ENCODE results near the gene EAF1.
"Not testable (repeated sequence)": the region's sequence is repeated elsewhere in the genome, so short reads cannot be mapped to it uniquely, and the experiment has no call there.

EAF1 gene

DNA sequence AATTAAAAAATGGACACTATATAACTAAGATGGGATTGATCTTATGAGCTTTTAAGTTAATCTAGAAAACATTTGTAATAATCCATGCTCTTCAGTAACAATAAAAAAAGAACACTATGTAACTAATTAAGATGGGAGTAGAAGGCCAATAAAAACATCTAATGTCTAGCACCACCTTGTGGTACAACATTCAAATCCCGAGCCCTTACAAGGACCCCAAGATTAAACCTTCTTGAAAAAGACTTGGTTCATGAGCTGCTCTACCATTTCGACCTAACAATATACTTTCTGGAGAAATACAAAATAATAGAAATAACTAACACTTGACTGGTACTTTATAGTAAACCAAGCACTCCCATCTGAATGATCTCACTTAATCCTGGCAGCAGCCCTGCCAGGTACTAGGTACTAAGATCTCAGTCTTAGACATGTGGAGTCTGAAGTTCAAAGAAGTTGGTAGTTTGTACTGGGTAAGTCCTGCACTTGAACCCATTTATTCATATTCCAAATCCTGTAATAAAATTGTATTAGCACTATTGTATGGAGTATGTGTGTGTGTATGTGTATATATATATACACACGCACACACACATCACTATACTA is 21.8 kb upstream of the EAF1 start:
- DNase-seq: peak in 2 of 56 donors; percentile 11 to 17

DNA sequence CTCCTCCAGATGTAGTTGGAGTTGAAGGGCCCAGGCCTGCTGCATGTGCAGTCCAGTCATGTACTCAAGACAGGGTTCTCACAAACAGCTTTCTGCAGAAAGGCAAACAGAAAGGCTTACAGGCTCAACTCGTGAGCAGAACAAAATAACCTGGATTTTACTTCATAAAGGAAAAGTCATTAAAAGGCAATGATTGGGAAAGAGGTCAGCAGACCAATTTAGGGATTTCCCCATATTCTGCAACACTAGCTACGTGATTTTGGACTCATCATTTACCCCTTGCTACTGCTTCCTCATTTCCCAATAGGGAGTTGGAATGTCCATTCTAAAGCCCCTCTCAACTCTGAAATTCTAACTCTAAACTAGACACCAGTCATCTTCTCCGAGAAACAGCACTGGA is 18.2 kb upstream of the EAF1 start:
- no peak for DNase-seq

DNA sequence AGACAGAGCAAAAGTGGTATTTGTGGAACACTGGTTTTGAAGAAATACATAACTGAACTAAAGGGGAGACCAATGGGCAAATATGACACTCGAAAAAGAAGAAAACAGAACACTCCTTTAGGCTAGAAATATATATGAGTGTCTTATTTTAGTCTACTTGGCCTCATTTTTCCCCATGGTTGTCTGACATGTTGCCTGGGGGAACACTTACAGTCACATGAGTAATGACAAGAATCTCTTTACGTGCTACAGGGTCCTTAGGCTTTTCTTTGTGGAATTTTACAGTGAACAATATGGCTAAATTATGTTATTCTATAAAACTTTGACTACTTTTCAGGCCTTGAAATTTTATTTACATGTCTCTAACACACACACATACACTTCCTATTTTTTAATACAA is 17.6 kb upstream of the EAF1 start:
- DNase-seq: no peak

DNA sequence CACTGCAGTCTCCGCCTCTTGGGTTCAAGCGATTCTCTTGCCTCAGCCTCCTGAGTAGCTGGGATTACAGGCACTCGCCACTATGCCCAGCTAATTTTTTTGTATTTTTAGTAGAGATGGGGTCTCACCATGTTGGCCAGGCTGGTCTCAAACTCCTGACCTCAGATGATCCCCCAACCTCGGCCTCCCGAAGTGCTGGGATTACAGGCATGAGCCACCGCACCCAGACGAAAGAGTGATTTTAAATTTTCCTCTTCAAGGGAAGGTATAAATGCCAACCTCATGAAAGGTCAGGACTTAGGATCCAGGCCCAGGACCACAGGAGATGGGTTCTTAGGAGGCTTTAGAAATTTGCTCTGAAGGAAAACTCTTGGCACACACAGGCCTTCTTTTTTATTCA is 16.4 kb upstream of the EAF1 start:
- not testable (repeated sequence) for DNase-seq

DNA sequence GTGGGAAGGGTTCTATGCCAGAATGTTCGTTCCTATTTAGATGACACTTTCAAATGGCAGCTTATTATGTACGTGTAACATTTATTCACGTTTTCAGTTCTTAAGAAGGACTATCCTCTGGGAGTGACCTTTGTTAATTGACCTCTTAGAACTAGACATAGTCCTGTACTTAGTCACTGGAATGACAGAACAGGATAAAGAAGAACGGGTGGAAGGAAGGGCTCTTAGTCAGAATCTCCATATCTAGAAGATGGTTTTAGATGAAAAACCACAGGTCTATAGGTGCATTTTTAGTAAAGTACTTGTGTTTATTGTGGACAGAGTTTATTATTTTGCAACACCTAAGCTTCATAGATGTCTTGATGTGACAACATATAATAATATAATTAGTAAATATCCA is 6.5 kb upstream of the EAF1 start:
- DNase-seq: no peak

DNA sequence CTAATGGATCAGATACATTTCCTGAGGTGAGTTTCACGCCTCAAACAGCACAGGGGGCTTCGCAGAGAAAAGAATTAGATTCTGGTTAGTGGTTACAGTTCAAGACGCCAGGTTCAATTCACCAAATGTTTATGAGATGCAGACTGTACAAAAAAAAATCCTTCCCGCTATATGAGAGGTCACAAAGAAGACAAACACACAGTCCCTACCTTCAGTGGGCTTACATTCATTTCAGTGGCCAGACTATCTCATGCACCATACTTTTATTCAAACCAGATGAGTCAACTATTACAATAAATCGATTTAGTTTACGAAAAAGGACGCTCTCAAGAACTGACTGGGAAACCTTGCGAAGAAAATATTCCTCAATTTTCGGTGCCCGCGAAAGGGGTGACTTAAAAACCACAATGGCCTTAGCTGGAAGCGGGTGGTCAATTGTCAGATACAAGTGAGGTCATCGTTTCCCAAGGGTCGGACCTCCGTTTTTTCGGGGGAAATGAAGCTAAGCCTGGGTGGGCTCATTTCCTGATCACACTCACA is 749 bp upstream of the EAF1 start:
- no peak for DNase-seq

DNA sequence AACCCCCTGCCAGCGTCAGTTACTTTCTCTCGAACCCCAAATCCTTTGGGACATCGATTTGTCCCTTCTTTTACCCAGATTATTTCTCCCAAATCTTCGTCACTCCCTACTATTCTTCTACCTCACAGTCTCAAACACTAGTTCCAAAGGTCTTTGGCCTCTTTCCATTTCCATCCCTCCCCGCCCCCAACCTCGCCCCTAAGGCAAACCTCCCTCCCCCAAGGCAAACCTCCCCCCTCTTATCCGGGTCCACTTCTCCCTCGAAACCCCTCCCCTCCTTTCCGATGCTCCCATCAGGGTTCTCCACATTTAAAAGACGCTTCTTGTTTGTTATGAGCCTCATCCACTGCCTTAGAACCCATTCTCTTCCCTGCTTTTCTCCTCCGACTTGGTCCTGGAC is 583 bp downstream of the EAF1 start:
- DNase-seq: no peak

DNA sequence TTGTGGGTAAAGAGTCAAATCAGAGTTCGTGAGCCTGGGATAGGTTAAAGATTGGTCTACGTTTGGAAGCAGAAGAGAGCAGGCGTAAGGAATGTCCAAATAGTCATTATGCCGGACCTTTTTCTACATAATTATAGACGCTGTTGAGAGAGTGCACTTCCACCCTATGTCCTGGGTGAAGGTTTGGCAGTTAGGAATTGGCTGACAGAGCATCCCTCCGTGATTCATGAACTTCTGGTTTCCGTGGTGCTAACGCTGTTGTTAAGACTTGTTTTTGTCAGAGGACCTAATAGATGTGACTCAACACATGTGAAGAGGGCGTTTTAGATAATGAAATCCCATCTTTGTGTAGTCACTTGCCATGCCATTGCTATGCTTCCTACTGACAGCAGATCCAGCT is 1.1 kb downstream of the EAF1 start:
- DNase-seq: no peak

DNA sequence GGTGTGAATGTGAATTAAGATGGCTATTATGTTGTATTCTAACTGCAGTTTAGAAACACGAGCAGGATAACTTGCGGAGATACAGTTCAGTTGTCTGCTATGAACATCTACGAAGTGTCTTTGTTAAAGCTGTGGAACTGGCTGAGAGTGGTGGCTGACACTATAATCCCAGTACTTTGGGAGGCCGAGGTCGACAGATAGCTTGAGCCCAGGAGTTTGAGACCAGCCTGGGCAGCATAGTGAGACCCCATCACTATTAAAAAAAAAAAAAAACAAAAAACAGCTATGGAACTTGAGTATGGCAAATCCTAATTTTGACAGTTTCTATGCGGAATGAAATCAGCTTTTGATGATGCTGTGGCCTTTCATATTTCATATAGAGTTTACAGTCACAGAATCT is 1.7 kb downstream of the EAF1 start:
- DNase-seq: no peak

DNA sequence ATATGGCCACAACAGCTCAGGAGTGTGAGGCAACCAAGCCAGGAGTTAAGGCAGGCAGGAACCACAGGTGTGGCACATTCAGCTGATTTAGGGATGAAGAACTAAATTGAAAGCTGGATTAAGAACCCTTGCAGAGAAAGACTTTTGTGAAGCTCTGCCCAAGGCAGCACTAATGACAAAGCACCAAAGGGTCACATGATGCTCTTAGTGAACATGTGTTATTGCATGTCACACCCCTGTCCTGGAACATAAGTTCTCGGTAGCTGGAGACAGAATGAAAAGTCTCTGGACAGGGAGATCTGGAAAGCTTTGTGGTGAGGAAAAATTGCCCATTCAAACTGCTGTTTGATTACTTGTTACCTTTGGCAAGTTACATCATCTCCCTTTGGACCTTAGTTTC is 3.2 kb downstream of the EAF1 start:
- DNase-seq: no peak

DNA sequence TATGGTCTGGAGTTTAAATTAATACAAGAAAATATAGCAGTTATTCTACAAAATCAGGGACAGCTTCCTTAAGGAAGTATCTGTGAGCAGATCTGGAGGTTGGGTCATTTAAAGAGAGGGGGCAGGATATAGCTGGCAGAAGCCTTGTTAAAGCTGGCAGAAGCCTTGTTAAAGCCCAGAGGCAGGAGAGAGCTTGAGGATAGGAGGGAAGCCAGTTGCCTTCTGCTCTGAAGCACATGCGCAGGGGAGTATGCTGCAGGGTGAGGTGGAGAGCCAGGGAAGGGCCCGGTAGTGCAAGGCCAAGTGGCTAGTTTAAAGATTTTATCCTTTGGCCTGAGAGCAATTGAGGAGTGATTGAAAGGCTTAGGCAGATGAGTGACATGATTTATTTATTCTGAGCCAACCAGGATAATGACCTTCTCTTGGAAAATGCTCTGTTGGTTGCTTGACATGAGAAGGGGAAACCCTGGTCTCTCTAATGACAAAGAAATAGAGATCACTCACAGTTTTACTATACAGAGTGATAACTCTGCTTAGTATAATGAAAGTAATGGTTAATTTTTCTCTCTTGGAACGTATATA is 3.9 kb downstream of the EAF1 start:
- no peak for DNase-seq

DNA sequence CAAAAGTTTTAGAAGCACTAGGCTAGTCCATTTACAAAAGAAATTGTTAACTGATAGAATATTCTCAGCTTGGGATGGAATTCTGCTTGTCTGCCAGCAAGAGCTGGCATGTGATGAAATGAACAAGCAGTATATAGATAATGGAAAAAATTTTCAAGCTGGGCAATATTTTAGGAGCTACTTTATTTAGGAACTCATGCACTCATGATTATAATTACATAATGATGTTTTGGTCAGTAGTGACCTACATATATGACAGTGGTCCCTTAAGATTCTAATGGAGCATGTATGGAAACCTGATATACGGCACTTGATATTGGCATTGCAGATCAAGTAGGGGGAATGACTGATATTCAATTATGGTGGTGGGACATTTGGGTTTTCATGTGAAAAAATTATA is 6.1 kb downstream of the EAF1 start:
- no peak for DNase-seq

DNA sequence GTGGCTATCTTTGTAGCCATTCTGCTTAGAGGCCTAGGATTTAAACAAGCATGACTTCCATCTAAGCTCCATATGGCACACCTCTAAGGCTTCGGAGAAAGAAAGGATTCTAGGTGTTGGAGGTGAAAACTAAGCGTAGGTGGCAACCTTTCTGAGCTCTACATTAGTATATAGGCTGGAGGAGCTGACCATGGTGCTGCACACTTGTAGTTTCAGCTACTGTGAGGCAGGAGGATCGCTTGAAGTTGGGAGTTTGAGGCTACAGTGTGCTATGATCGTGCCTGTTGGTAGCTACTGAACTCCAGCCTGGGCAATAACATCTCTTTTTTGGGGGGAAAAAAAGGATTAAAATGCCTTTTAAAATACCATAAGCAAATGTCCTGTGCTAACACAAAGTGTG is 7.4 kb downstream of the EAF1 start:
- DNase-seq: no peak

DNA sequence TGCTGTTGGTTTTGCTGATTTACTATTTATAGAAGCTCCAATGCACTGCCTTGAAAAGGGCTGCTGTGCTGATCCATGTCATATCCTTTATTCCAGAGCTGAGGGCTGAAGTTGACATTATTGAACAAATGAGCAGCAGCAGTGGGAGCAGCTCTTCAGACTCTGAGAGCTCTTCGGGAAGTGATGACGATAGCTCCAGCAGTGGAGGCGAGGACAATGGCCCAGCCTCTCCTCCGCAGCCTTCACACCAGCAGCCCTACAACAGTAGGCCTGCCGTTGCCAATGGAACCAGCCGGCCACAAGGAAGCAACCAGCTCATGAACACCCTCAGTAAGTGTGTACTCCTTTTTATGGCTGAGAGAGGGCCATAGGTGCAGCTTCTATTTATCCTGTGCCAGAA is 8.8 kb downstream of the EAF1 start:
- DNase-seq: peak in 4 of 56 donors; percentile 2 to 34 (median 9)

DNA sequence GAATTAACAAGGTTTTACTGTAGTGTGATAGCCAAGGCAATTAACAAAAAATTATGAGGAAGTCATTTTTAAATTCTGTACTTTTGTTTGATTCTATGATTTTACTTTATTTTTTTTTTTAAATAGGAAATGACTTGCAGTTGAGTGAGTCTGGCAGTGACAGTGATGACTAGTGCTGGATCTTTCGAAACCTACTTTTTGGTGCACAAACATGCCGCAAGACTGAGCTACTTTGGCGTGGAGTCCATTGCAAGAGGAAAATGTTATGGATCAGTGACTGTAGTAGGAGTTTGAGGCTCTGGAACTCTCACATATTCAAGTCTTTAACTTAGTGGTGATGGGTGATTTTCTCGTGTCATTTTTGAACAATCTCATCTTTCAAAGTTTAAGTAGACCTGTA is 11.6 kb downstream of the EAF1 start:
- no peak for DNase-seq

DNA sequence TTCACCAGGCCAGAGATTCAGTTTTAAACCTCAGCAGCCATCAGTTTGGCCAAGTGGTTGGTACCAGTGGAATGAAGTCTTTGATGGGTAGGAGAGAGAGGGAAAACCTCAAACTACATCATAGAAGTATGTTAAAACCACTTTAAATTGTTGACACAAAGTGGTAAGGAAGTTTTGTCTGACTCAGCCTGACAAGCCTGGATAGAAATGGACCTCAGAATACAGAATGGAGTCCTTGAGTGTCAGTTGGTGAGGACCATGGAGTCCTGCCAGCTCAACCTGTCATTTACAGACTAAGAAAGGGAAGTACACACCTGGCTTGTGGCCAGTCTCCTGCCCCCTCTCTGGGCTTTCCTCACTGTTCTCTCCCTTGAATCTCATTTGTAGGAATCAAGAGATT is 12.1 kb downstream of the EAF1 start:
- no peak for DNase-seq

DNA sequence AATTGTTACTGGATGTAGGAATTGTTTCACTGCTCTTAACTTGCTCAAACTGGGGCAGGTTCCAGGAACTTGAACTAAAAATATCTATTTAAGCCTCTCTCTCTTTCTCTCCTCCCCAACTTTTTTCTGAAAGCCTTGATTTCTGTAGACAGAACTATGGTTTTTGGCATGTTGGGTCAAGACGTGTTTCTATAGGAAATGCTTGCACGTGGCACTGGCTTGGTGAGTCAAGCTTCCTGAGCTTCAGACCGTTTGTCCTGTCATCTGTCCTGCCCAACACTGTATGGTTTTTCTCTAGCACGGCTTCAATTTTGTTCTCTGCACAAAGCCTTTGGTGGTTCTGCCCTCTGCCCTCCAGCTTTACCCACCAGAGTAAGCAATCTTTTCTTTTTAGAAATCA is 13.5 kb downstream of the EAF1 start:
- no peak for DNase-seq

DNA sequence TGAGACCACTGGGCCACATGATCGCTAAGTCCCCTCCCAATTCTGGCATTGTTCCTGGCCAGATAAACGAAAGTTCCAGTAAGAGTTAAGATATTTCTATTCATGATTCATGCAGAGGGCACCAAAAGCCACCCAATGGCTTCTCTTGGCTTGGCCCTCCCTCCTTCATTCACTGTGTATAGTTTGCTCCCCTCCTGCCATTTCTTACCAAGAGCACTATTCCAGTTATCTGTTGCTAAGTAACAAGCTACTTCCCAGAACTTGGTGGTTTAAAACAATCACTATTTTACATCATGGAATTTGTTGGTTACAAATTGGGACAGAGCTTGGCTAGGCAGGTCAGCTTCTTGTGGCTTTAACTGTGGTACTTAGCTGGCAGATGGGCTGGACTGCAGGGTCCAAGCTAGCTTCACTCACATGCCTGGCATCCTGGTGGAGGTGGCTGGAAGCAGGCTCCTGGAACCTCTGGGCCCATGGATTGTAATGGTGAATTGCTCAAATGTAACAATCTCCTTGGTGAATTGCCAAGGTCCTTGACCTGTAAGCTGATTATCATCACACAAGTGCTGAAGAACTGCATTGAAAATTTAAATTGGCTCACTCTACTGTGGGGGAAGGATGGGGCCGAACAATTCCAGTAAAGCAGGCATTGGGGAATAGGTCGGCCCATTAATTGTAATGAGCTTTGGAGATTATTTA is 16.6 kb downstream of the EAF1 start:
- DNase-seq: no peak

DNA sequence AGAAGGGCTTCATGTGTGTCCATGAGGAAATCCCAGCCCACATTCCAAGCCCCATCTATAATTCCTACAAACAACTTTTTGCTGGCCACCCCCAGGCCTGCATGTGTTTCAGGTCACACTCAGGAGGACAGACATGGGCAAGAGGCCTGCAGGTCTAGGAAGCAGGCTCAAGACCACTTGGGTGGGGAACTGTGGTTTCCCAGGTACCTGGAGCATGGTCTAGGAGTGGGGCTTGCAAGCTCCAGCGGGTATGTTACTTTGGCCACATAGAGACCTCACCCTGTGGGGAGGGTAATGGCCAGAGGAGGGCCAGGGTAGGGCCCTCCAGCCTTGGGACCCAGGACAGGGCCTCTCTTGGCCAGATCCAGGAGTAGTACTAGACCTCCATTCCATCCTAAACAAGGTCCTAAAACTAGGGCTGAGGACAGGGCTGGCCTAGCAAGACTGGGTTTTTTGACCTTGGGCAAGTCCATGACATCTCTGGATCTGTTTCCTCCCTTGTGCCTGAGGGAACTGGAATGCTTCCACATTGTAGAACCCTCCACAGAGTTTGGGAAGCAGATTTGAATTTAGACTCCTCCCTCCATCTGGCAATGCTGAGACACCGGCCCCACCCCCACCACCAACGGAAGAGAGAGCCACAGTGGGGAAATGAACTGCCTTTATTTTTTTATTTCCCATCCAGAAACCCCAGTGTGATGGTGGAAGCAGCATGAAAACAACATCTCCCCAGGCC is 22.3 kb downstream of the EAF1 start:
- DNase-seq: no peak

DNA sequence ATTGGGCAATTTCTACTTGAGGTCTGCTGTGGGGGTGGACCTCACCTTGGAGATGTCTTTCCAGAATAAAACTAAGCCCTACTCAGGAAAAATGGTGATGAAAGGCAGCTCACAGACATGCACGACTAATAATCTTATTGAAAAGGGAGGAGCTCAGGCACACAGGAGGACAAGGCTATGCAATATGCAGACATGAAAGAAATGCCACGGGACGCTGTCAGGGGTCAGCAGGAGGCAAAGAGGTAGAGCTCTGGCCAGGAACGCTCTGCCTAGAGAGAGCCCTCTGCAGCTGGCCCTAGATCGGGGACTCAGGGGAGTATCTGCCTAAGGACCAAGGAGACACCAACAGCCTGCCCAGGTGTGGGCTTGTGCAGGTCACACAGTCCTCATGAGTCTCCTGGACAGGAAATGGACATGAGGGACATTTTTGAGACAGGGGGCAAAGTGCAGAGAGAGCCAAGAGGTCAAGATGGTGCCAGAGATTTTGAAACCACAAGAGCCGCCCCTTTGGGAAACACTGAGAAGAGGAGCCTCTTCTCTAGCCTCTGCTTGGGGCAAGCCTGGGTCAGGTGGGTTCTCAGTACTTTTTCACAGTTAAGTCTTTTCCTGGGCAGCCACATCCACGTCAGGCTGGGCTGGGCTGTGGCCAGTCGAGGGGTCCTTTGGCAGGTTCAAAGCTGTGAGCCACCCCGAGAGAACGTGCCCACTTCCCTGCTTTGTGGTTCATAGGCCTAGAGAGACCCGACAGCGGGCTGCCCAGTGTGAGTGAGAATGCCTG is 23.2 kb downstream of the EAF1 start:
- no peak for DNase-seq
